Measurements from ENCODE around the gene ARHGAP15. TPM values are rescaled to one million over a fixed set of nuclear protein-coding genes. Genes with fewer than 3 reads are reported as not detected.

The ARHGAP15 gene
- total RNA-seq, 2 experiments from 2014 or later: 72.1 to 98.4 TPM

DNA sequence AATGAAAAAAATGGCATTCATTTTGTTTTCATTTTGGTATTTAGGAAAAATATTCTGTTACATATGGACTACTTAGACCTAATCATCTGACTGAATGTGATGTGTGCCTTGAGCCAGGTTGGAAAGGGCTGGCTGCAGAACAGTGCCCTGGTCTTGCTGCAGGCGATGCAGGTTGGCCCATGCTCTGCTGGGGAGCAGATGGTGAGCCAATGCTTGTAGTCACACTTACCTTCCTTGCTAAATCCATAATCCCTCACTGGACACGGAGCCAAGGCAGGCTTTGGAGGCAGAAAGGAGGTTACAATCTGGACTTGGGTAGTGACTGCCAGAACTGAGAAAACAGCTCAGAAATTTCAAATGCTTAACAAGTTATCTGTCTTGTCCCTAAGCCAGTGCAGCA lies 228.7 kb downstream of the ARHGAP15 start:
- H3K4me1 ChIP-seq (ENCODE audit: insufficient read depth, low read length, poor library complexity, severe bottlenecking): no peaks in the 10 kb centered on the region
- no peak for DNase-seq (ENCODE audit: low spot score)
- H3K79me2 ChIP-seq (ENCODE audit: insufficient read depth, low read depth, low read length): no peaks in the 10 kb centered on the region
- H2AFZ ChIP-seq (ENCODE audit: low read length): no peak overlapping the region
- TF ChIP-seq, protein P1, sequence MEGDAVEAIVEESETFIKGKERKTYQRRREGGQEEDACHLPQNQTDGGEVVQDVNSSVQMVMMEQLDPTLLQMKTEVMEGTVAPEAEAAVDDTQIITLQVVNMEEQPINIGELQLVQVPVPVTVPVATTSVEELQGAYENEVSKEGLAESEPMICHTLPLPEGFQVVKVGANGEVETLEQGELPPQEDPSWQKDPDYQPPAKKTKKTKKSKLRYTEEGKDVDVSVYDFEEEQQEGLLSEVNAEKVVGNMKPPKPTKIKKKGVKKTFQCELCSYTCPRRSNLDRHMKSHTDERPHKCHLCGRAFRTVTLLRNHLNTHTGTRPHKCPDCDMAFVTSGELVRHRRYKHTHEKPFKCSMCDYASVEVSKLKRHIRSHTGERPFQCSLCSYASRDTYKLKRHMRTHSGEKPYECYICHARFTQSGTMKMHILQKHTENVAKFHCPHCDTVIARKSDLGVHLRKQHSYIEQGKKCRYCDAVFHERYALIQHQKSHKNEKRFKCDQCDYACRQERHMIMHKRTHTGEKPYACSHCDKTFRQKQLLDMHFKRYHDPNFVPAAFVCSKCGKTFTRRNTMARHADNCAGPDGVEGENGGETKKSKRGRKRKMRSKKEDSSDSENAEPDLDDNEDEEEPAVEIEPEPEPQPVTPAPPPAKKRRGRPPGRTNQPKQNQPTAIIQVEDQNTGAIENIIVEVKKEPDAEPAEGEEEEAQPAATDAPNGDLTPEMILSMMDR (conservative IDR thresholded peaks at IDR 0.05; ENCODE audit: low read length): no peak
- TF ChIP-seq EZH2phosphoT487 (IDR thresholded peaks at IDR 0.05; ENCODE audit: borderline replicate concordance, low read depth, low read length): no peak
- H3K9me3 ChIP-seq (ENCODE audit: low read length): no peaks in the 10 kb centered on the region
- no TSS peak for BruUV-seq (replicated peaks)
- H4K20me1 ChIP-seq (ENCODE audit: insufficient read depth, low read length): no peaks in the 10 kb centered on the region
- H3K4me3 ChIP-seq (ENCODE audit: low read depth, low read length, poor library complexity, severe bottlenecking): no peak overlapping the region
- H3K27ac ChIP-seq (ENCODE audit: low read depth, low read length, poor library complexity, severe bottlenecking): no peak overlapping the region
- H3K36me3 ChIP-seq (ENCODE audit: insufficient read depth, low read length): no peaks in the 10 kb centered on the region
- H3K4me2 ChIP-seq (ENCODE audit: low read length): no peak overlapping the region
- H3K9me2 ChIP-seq (ENCODE audit: insufficient read depth, low read length): no peaks in the 10 kb centered on the region
- ChIA-PET POLR2A (interaction anchor here (1.3 kb wide), 1 partner anchor 16 kb away, joined by 4 read pairs; no protein-coding TSS in a partner anchor), CTCF (ENCODE audit: unreplicated experiment) (no interaction called here)
- intact Hi-C loops (cut with micrococcal nuclease; ENCODE audit: unreplicated experiment): no loop called here

DNA sequence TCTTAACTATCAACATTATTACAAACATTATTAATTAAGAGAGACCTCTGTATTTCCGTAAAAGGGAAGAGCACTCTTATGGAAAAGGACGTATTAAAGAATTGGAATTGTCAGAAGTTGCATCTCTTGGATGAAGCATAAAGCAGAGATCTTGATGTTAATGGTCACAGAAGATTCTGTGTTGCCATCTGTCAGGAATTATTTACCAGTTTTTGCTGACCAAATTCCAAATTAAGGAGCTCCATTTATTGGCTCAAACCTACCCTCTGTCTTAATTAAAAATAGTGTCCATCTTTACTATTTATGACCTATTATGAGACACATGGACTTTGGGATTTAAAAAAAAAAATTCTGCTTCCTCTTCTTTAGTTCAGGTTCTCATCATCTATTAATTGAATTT lies 232.1 kb downstream of the ARHGAP15 start:
- H3K4me3 ChIP-seq (ENCODE audit: low read depth, low read length, poor library complexity, severe bottlenecking): no peak overlapping the region
- no peaks in the 10 kb centered on the region for H4K20me1 ChIP-seq (ENCODE audit: insufficient read depth, low read length)
- no peak for DNase-seq (ENCODE audit: low spot score)
- no peak overlapping the region for H2AFZ ChIP-seq (ENCODE audit: low read length)
- no peaks in the 10 kb centered on the region for H3K36me3 ChIP-seq (ENCODE audit: insufficient read depth, low read length)
- no peaks in the 10 kb centered on the region for H3K4me1 ChIP-seq (ENCODE audit: insufficient read depth, low read length, poor library complexity, severe bottlenecking)
- H3K79me2 ChIP-seq (ENCODE audit: insufficient read depth, low read depth, low read length): no peaks in the 10 kb centered on the region
- CTCF ChIA-PET (ENCODE audit: unreplicated experiment): no interaction called here
- H3K9me3 ChIP-seq (ENCODE audit: low read length): no peaks in the 10 kb centered on the region
- H3K27ac ChIP-seq (ENCODE audit: low read depth, low read length, poor library complexity, severe bottlenecking): no peak overlapping the region
- no peak overlapping the region for H3K4me2 ChIP-seq (ENCODE audit: low read length)
- intact Hi-C loops (cut with micrococcal nuclease; ENCODE audit: unreplicated experiment): no loop called here
- TF ChIP-seq EZH2phosphoT487 (IDR thresholded peaks at IDR 0.05; ENCODE audit: borderline replicate concordance, low read depth, low read length): no peak
- TF ChIP-seq, protein P1 (conservative IDR thresholded peaks at IDR 0.05; ENCODE audit: low read length): no peak
- no TSS peak for BruUV-seq (replicated peaks)
- H3K9me2 ChIP-seq (ENCODE audit: insufficient read depth, low read length): no peaks in the 10 kb centered on the region
- POLR2A ChIA-PET: no interaction called here

DNA sequence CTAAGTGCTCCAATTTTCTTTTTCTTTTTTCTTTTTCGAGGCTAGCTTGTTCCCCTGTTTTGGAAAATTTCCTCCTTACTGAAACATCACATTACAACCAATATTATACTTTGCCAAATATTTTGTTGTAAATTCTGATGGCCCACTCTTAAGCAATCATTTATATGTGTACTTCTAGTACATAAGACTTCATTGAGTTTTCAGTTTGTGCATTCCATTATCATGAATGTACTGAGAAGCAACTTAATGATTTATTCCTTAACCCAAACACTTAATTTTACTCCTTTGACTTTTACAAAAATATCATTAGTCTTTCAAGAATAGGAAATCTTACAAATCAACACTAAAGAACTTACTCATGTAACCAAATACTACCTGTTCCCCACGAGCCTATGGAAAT lies 242.4 kb downstream of the ARHGAP15 start:
- CTCF ChIA-PET (ENCODE audit: unreplicated experiment): no interaction called here
- Histone ChIP-seq H3K4me1 (ENCODE audit: insufficient read depth, low read length, poor library complexity, severe bottlenecking) (no peaks in the 10 kb centered on the region), H3K79me2 (ENCODE audit: insufficient read depth, low read depth, low read length) (no peaks in the 10 kb centered on the region), H3K36me3 (ENCODE audit: insufficient read depth, low read length) (no peaks in the 10 kb centered on the region), H3K27ac (ENCODE audit: low read depth, low read length, poor library complexity, severe bottlenecking) (no peak overlapping the region), H3K9me3 (ENCODE audit: low read length) (no peaks in the 10 kb centered on the region), H2AFZ (ENCODE audit: low read length) (no peak overlapping the region), H3K4me3 (ENCODE audit: low read depth, low read length, poor library complexity, severe bottlenecking) (no peak overlapping the region), H3K9me2 (ENCODE audit: insufficient read depth, low read length) (no peaks in the 10 kb centered on the region), H3K4me2 (ENCODE audit: low read length) (no peak overlapping the region), H4K20me1 (ENCODE audit: insufficient read depth, low read length) (no peaks in the 10 kb centered on the region)
- no TSS peak for BruUV-seq (replicated peaks)
- TF ChIP-seq, protein P1 (conservative IDR thresholded peaks at IDR 0.05; ENCODE audit: low read length): no peak
- TF ChIP-seq EZH2phosphoT487 (IDR thresholded peaks at IDR 0.05; ENCODE audit: borderline replicate concordance, low read depth, low read length): no peak
- intact Hi-C loops (cut with micrococcal nuclease; ENCODE audit: unreplicated experiment): no loop called here
- DNase-seq (ENCODE audit: low spot score): no peak
- POLR2A ChIA-PET: no interaction called here

Measured in OCI-LY7 (cell line).